Activated CD4-positive, CD25-positive, alpha-beta regulatory T cell (primary cell): ENCODE data around the gene RNU4-1.

Source experiments
- DNase-seq, 4 experiments: peaks; one replicate each; lab custom pipeline; 2025; lab: John Stamatoyannopoulos, UW

Gene RNU4-1

DNA sequence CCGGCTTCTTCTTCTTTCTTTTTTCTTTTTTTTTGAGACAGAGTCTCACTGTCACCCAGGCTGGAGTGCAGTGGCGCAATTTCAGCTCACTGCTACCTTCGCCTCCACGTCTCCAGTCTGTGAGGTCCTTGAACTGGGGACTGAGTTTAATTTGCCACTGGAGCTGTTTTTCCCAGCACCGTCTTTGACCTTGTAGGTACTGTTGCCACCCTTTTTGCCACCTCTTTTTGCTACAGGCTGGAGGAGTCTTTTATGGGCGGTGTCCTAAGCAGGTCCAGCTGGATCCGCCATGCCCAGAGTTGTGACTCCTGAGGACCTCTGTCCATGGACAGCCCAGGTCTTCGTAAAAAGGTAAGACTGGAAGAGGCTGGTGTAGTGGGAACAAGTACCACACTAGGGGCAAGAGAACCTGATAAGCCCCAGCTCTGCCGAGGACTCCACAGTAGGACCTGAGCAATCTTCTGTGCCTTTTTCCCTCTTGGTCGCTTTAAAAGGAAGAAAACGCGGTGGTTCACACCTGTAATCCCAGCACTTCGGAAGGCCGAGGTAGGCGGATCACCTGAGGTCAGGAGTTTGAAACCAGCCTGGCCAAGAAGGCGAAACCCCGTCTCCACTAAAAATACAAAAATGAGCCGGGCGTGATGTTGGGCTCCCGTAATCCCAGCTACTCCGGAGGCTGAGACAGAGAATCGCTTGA is 2.3 kb downstream of the RNU4-1 start:
- peak in 2 of 4 experiments; percentile 21 to 31 for DNase-seq

DNA sequence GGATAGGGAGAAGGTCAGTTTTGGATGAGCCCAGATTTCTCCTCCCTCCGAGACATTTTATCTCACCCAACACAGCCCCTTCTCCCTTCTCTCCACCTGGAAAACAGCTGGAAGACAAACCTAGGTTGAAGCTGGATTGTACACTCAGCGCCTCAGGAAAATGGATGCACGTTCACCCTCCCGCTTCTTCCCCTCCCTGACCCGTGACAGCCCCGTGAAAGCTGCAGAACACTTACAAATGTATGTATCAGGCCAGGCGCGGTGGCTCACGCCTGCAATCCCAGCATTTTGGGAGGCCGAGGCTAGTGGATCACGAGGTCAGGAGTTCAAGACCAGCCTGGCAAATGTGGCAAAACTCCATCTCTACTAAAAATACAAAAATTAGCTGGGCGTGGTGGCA is 5.5 kb downstream of the RNU4-1 start:
- no peak for DNase-seq

DNA sequence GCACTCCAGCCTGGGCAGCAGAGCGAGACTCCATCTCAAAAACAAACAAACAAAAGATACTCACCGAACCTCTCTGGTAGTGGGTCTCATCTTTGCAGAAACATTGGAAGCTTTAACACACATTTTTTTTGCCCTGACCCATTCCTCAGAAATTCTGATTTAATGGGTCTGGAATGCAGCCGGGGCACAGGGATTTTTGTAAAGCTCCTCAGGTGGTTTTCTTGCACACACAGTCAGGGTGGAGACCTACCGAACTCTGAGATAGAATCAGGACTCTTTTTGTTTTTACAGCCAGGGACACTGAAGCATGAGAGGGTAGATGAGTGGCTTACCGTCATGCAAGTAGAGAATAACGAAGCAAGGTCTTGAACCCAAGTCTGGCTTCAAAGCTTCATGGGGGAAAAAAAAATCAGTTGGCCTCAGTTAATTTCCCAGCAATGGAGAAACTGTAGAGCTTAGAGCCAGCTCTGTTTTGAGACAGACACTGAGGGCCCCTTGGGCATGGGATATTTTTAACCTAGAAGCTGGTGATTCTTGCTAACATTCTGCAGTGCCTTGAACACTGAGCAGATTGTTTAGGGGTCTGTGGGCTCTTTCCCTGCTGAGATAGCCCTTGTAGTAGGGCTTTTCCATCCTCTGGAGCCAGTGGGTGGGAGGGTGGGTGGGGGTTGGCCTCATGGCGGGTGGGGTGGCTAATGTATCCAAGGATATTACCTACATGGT is 6.1 kb downstream of the RNU4-1 start:
- DNase-seq: no peak

DNA sequence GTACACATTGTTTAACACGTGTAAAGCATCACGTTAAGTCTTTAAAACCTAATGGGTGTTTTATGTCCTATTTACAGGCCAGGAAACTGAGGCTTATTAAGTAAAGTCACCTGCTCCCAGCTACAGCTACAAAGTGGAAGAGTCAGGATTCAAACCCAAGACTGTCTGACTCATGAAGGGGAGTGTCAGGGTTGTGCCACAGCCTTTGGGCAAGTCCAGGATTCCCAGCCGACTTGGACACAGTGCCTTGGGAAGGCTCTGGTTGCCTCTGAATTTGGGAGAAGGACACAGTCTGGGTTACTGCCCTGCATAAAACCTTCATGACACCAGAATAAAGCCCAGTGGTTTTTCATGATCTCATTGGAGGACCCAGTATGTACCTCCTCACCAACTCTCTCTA is 8.7 kb downstream of the RNU4-1 start:
- DNase-seq: no peak

DNA sequence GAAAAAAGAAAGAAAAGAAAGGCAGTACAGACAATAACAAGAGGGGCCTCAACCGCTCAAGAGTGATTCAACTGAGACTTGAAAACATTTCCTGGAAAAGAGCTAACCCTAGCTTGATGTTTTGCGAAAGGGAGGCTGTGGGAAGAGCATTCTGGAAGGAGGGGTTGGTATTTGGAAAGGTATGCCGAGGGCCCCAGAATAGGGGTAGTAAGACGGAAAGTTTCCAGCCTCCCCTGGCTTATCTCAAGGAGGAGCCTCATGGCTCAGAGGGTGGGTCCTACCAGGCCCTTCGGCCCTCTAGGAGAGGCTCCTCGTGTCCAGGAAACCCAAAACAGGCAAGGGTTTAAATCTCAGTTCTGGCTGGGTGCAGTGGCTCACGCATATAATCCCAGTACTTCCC is 9.7 kb downstream of the RNU4-1 start:
- DNase-seq: no peak

DNA sequence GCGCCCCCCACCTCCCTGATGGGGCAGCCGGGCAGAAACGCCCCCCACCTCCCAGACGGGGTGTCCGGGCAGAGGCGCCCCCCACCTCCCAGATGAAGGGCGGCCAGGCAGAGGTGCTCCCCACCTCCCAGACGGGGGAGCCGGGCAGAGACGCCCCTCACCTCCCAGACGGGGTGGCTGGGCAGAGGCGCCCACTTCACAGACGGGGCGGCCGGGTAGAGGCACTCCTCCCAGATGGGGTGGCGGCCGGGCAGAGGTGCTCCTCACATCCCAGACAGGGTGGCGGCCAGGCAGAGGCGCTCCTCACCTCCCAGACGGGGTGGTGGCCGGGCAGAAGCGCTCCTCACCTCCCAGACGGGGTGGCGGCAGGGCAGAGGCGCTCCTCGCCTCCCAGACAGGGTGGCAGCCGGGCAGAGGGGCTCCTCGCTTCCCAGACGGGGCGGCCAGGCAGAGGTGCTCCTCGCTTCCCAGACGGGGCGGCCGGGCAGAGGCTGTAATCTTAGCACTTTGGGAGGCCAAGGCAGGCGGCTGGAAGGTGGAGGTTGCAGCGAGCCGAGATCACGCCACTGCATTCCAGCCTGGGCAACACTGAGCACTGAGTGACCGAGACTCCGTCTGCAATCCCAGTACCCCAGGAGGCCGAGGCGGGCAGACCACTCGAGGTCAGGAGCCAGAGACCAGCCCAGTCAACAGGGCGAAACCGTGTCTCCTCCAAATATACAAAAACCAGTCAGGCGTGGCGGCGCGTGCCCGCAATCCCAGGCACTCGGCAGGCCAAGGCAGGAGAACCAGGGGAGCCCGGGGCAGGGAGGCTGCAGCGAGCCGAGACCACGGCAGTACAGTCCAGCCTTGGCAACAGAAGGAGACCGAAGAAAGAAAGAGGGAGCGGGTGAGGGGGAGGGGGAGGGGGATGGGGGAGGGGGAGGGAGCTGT is 14.6 kb downstream of the RNU4-1 start:
- DNase-seq: no peak

DNA sequence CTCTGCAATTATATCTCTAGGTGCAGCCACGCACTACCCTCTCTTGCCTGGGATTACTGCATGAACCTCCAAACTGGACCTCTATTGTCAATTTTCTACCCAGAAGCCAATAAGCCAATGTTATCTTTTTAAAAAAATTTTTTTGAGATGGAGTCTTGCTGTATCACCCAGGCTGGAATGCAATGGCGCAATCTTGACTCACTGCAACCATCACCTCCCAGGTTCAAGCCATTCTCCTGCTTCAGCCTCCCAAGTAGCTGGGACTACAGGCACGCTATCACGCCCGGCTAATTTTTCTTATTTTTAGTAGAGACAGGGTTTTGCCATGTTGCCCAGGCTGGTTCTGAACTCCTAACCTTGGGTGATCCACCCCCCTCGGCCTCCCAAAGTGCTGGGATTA is 16.3 kb downstream of the RNU4-1 start:
- no peak for DNase-seq

DNA sequence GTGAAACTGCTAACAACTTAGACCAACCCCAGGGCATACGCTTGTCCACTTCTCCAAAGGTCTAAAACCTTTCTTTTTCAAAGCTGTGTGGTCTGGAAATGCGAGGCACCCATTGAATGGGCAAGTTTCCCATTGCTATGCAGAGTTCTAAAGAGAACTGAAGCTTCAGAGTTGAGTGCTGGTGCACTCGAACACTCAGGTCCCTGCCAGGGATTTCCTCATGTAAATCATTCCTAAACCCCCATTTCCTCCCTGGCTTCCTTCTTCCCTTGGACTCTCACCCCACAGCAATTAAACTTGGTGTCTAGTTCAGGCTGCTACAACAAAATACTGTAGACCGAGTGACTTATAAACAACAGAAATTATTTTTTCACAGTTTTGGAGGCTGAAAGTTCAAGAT is 25.3 kb downstream of the RNU4-1 start:
- DNase-seq: no peak

DNA sequence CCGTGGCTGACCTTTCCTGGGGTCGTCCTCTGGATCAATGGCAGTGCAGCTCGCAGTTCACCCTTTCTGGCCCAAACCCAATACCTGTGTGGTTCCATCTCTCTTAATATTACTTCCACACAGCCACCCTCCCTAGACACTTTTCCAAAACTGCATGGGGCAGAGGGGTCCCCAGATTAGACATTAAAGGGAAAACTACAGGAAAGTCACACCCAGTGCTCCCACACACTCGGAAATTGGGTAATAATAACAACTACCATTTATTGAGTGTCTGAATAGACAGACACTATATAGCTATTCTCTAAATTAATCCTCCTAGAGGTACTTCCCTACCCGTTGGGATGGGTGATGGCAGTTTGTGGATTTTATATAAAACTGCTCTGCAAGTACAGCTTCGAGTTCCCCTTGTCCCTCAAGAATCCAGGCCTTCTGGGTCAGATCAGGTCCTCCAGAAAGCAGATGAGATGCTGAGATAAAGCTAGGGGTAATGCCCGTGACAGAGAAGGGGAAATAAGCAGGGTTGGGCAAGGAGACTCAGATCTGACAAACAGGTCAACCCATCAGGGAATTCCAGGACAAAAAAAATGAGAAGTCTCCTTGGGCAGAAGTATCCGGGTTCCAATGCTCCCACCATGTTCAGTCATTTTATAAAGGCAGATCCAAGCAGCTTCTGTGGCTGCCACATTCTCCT is 26.7 kb downstream of the RNU4-1 start:
- DNase-seq: no peak

DNA sequence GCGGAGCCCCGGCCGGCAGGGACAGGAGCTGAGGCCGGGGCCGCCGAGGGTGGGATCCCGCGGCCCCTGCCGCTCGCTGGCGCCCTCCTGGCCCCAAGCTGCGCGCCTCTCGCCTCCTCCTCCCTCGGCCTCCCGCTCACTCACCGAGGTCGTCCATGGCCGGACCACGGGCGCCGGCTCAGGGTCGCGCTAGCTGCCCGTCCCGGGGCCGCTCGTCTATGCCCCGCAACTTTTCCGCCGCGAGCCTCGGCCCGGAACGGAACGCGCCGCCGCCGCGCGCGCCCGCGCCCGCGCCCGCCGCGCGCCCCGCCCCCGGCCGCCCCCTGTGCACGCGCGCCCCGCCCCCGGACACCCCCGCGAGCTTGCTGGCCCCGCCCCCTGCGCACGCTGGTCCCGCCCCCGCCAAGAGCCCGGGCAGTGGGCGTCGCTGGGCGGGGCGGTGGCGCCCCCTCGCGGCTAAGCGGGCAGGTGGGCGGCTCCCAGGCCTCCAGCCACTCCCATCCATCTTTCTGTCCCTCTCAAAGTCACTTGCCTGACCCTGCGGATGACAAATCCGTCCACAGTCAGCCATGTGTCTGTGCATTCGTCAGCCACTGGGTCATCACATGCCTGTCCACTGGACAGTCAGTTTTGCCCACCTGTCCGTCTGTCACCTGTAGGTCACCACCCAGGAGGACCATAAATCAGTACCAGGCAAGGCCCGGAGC is 27.4 kb downstream of the RNU4-1 start, which contains the start of gene PXN:
TSS of gene PXN (minus strand) at position 258 of the 707 bp plus-strand sequence. CDS start at position 157, 101 bp downstream.
- DNase-seq: peak; percentile 83 to 91 (median 89)

DNA sequence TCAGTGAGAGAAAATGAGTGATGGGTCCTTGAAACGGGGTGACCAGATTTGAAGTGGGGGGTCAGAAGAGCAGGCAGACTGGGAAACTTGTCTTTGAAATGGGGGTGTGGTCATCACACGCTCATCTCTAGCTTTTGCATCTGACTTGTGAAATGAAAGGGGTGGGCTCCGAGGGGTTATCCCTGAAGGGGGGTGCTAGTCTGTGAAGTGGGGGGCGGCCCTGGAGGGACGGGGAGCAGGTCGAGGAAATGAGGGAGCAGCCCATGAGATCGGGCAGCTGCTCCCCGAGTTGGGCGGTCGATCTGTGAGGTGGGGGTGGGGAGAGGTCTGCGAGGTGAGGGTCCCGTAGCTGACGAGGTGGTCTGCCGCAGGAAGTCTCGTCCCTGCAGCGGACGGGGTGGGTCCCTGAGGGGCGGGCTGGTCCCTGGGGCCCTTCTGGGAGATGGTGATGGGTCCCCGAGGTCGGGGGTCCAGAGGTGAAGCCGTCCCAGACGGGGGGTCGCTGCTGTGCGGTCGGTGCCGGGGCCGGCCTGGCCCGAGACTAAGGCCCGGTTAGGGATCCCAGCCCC is 28.0 kb downstream of the RNU4-1 start:
- no peak for DNase-seq

DNA sequence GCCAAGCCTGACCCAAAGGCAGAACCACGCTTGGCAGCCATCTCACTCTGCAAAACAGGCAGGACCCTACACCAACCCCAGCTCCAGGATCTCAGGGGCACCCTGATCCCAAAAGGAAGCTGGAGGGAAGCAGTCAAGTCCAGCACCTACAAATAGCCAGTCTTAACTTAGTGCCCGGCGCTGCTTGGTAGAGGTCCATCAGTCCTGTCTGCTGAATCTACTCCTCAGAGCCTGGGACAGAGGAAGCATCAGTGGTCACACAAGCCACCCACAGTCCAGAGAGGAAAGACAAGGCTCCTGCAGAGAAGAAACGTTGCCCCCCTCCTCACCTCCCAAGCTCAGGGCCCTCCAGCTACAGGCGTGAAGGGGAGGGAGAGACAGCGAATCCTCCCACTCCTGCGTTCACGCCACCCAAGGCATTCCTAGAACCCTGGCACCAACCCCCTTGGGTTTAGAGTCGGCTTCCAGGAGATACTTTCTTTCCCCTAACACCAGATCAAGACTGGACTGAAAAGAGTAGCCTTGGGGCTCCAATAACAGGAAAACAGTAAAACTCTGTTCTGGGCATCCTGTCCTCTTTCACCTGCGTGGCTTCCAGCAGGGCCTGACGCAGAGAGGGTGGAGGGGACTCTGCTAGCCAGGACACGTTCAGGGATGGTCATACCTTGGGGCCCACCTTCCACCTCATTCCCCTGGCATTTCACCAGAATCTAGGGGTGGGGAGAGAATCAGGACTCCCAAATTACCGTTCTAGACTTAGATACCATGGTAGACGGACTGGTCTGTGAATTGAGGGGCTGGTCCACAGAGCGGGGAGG is 28.7 kb downstream of the RNU4-1 start:
- no peak for DNase-seq

DNA sequence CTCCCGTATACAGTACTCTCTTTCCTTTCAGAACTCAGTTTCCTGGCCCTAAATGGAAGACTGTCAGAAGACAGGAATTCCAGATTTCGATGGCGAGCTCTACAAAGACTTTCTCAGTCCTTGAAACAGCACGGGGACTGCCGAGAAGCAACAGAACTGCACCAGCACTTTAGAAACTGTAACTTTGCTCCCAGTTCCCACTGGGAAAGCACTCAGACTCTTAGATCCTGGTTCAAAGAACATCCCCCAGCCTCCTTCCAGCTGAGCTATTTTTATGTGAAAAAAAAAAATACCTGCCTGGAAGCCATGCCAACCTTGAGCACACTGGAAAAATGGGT is 29.3 kb downstream of the RNU4-1 start:
- no peak for DNase-seq

DNA sequence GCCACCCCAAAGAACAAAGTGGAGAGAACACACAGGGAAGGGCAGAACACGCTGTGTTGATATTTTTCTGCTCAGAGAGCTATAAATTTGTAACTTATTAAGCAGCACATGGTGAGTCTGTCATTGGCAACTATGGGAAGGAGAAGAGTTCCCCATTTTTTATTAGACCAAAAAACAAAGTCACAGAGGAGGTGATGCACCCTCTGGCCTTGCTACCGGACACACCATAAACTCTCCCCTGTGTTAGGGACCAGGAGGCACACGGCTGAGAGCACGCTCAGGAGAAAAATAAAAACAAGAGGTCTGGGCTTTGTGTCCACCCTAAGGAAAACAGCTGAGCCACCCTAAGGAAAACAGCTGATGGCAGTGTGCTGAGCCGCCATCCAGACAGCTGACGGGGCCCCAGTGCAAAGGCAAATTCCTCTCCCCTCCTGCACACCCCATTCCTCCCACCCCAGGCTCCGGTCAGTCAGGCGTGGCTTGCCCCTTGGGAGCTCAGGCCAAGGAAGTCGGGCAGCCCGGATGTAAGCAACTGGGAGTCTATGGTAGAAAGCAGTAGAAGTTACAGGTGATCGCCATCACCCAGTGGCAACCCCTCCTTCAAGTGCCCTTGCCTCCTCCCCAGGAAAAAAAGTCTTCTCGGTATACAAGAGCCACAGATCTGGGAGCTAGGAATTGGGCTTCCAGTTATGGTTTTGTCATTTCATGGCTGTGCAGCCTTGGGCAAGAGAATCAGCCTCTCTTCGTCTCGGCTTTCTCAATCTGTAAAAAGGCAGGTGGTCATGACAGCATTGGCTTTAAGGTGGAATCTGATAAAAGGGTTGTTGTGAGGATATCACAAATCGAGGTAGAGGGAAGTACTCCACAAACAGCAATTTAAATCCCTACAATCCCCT is 29.9 kb downstream of the RNU4-1 start:
- DNase-seq: no peak

DNA sequence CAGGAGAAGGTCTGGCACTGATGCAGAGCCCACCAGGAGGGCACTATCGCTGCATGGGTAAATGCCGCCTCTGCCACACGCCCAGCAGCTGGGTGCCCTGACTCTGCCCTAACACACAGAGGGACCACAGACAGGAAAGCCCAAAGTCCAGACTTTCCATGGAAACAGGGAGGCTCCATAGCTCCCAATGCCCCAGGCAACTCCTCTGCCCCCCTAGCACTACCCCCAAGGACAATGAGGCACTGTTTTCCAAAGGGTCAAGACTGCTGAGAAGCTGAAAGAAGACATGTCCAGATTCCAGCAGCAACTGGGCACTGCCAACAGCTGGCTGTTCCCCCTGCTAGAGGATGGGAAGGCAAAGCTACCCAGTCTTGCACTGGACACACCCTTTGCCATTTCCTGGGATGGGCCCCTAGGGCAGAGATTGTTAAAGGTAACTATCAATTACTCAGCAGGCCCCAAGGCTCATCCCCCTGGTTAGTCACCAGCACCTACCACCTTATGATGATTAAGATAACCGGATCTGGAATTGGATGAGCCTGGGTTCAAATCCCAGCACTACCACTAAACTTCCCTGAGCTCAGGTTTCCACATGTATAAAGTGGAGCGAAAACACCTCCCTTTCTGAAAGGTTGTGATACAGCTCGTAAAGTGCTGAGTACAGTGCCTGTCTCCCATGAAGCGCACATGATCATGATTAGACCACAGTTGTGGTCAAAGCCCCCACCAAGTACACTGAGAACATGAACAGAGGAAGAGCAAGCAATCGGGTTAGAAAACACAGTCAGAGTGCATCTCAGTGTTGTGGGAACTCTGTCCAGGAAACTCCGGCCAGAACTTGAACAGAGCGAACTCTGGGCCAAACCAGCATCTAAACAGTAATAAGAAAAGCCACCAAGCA is 30.8 kb downstream of the RNU4-1 start:
- no peak for DNase-seq

DNA sequence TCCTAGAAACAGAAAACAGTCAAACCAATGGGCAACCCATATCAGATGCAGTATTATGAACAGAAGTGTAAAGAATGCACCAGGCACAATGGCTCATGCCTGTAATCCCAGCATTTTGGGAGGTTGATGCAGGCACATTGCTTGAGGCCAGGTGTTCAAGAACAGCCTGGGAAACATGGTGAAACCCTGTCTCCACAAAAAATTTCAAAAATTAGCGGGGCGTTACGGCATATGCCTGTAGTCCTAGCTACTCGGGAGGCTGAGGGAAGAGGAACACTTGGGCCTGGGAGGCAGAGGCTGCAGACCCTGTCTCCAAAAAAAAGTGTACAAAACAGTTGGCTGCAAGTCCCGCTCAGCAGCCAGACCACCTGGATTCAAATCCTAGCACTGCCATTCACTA is 32.4 kb downstream of the RNU4-1 start:
- no peak for DNase-seq

DNA sequence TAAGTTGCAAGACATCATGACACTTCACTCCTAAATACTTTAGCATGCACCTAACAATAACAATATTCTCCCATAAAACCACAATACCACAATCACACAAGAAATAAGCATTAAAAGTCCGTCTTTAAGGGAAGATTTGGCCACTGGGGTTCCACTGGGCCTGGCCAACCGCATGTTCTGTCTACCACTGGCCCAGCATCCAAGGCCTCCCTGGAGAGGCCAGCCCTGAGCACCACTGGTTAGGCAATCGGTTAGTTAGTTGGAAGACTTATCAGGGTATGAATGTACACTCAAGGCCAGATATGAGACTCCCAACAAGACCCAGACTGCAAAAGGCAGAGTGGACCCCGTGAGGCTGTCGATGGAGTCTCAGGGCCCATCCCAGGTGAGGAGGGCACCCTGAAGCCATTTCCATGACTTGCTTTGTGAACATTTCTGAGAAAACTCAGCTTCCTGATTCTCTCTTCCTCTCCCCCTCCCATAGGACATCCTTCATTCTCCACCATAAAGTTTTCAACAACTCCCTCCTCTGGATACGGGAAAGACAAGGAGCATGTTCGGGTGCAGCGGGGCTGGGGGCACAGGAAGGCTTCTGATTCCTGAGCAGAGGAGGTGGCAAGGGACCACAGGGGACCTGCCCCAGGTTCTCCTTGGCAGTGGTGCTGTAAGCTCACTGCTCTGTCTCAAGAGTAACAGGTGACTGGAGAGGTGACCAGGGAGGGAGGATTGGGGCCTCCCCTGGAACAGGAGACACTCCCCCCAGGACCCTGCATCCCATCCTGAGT is 33.4 kb downstream of the RNU4-1 start:
- DNase-seq: no peak
